NCI-H2196 treated with DMSO at 0.1 percent for 48 hours (cell line): ENCODE results near the gene NFX1.
"Not testable (repeated sequence)": the region's sequence is repeated elsewhere in the genome, so short reads cannot be mapped to it uniquely, and the experiment has no call there.

Experiments
- DNase-seq: peaks from one replicate; lab custom pipeline; 2025; ENCODE audit not compliant: unreplicated experiment; lab: John Stamatoyannopoulos, UW

The NFX1 gene

DNA sequence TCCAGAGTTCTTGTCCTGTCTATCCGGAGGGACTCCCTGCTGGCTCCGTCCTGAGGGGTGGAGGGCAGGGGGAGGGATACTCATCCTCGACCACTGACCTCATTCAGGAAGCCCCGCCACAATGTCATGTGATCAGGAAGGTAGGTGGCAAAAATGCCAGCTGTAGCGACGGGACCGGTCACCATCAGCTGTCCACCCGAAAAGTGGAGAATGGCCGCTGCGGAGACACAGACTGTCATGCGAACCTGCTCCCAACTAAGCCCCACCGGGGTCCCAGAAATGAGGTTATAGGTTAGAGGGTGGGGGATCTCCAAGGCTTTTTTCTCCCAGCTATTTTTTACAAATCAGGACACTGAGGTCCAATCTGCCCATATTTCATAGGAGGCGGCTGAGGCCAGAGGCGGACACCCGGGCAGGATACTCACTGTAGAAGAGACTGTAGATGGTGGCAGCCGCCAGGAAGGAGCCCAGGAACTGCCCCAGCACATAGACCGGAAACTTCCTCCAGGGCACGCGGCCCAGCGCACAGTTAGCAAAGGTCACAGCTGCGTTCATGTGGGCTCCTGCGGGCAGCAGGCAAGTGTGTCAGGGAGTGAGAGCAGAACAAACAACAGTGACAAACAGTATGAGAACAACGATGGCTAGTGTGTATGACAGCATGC lies 95.8 kb downstream of the NFX1 start:
- DNase-seq: not testable (repeated sequence)

DNA sequence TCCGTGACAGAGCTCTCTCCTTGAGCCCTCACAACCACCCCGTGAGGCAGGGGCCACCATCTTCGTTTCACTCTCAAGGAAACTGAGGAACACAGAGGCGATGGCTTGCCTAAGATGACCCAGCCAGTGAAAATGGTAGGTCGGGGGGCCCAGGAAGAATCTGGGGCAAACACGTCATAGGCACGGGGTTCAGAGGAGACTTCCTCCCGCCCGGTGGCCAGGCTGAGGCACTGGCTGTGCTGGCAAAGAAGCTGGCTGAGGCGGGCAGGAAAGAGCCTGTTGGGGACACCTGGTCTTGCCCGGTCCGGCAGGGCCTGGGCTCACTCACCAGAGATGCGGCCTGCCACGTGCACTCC lies 96.3 kb downstream of the NFX1 start:
- DNase-seq: not testable (repeated sequence)

DNA sequence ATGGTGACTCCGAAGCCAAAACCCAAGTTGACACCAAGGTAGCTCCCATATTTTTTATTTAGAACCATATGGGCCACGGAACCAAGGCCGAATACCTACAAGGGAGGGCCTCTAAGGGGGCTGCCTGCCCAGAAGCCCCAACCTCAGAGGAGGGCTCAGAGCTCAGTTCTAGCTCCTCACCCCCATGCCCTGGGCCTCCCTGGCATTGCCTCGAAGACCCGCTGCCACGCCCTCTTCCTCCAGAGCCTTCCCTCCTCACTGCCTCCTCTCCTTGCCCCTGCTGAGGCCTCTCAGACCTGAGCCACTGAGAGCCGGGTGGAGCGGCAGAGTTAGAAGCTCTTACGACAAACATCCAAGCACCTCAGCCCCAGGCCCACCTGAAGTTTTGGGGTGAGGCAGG lies 96.7 kb downstream of the NFX1 start:
- not testable (repeated sequence) for DNase-seq

DNA sequence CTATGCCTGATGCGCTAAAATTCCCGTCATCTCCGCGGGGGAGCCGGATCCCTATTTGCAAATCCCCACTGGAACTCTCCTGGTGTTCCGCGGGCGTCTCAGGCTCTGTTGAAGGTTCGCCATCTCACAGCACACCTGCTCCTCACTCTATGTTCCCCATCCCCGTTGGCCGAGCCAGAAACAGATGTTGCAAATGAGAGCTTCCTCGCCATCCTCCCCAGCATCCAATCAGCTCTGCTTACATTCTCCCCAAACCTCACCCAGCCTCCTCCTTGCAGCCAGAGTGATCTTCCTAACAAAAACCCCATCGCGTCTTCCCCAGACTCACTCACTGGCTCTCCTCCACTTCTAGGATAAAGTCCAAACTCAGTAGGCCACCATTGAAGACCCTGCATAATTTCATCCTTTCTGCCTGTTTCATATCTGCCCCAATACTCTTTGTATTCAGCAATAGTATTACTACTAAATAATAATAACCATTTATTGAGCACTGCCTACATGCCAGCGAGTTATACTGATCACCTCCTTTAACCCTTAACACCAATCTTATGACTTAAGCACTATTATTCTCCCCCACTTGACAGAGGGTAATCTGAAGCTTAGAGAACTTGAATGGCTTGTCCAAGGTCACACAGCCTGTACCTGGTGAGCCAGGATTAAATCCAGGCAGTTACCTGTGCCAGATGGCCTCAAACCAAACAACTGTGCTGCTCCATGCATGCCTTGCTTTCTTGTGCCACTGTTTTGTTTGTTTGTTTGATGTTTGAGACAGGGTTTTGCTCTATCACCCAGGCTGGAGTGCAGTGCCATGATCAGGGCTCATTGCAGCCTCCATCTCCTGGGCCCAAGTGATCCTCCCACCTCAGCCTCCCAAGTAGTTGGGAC lies 98.0 kb downstream of the NFX1 start:
- no peak for DNase-seq

DNA sequence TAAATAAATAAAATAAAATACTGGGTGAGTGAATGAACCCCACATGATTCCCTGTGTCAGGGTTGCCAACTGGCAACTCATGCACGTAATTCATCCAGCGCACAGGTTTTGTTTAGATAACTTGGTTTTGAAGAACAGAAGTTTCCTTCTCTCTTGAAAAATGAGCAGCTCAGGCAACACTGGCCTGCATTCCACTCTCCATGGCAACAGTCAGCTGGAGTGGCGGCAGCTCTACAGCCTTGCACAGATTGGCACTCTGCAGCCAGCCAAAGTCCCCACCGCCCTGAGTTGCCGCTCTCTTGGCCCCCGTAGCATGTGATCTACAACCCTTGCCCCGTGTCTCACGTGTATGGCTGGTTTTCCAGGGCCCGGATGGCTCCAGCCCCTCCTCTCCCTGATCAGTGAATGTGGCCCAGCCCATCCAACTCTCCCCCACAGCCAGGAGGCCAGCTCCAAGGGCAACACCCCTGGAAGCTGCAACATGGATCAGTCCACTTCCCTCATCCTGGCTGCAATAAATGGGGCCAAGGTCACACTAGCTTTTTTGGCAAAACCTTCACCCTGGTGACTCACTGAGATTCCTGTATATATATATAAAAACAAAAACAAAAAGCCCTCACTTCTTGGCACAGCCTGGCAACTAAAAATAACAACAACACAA lies 100.9 kb downstream of the NFX1 start:
- peak; percentile 56 for DNase-seq

DNA sequence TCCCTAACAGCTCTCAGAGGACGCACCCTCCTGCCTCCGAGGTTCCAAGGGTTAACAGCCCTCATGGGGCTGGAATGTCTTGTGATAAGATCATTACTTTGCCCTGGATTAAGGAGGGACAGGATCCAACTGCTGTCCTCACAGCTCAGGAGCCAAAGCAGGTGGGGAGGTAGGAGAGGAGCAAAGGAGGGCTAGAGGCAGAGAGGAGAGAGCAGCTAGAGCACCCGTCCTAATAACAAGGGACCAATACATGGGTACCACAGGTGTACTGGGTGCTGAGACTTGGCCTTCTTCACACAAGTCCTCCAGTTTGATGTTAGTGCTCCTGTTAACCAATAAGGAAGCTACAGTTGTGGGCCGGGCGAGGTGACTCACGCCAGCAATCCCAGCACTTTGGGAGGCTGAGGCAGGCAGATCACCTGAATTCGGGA lies 102.3 kb downstream of the NFX1 start:
- not testable (repeated sequence) for DNase-seq

DNA sequence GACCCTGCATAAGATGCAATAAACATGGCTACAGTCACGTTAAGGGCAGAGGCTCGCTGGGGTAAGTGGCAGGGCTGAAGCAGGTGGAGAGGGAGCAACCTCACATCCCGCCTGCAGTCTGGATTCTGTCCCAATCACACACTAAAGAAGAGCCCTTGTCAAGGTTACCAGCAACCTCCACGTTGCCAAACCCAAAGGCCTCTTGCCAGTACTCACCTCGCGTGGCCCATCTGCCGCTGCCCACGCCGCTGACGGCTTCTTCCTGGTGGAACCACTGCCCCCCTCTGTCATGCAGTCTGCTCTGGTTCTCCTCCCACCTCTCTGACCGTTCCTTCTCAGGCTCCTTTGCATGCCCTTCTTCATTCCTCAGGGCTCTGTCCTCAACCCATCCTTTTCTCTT lies 103.3 kb downstream of the NFX1 start:
- DNase-seq: no peak

DNA sequence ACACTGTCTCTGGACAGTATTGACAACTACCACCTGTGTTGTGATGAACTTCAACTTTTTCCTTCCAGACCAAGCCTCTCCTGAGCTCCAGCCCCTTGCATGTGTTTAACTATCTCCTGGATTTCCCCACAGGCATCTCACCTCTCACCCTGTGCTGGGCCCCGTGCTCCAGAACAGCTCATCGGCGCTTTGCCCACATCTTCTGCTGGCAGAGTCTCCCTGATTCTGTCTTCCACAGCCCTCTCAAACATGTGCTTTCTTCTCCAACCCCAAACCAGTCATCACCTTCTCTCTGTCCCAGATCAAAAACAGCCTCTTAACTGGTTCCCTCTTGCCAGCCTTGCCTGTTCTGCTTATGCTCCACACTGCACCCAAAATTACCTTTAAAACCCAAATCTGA lies 103.7 kb downstream of the NFX1 start:
- not testable (repeated sequence) for DNase-seq

DNA sequence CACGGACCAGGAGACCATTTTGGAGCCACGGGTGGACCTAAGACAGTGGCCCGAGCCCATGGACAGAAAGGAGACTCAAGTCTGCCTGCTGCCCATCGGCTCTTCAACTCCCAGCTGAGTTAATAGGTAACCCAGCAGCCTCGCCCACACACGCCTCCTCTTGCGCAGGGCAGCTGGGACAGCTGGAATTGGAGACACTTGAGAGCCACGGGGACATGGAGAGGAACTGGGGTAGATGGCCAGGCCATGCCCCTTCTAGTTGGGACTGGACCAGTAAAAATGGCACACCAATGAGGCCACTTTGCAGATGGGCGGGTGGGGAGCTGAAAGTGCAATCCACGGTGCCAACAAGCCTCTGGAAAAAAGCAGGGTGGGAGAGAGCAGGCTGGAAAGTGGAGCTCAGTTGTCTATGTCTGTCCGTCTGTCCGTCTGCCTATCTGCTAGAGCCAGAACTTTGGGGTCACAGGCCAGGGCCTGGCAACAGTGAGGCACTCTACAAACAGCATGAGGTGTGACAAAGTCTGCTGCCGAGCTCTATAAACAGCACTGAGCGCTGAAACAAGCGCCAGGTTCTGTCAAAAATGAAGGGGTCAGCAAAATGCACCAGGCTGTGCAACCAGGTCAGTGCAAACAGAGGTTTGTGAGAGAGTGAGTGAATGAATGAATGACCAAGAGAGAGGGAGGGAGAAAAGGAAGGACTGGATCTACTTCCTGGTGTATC lies 105.0 kb downstream of the NFX1 start:
- DNase-seq: not testable (repeated sequence)

DNA sequence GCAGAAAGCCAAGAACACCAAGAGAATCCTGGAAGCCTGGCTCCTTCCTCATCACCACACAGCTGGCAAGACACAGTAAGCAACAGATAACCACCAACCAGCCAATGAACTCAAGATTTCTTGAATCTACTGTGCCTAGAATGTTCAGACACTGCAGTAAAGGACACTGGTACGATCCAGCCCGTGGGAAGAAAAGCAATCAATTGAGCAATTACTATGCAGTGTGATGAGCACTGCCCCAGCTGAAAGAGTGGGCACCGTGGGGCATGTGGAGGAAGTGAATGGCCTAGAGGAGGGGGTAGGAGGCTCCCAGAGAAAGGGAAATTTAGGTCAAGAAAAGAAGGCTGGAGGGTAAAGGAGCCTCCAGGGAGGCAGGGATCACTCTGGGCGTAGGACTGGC lies 107.5 kb downstream of the NFX1 start:
- not testable (repeated sequence) for DNase-seq

DNA sequence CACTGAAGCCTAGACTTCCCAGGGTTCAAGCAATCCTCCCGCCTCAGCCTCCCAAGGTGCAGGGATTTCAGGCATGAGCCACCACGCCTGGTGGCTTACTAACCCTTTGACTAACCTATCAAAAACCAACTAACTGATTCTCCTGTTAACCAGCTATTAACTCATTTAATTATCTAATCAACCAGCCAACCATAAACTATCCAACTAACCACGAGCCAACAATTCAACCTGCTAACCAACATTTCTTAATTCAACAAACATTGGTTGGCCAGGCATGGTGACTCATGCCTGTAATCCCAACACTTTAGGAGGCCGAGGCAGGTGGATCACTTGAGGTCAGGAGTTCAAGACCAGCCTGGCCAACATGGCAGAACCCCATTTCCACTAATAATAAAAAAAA lies 108.7 kb downstream of the NFX1 start:
- not testable (repeated sequence) for DNase-seq

DNA sequence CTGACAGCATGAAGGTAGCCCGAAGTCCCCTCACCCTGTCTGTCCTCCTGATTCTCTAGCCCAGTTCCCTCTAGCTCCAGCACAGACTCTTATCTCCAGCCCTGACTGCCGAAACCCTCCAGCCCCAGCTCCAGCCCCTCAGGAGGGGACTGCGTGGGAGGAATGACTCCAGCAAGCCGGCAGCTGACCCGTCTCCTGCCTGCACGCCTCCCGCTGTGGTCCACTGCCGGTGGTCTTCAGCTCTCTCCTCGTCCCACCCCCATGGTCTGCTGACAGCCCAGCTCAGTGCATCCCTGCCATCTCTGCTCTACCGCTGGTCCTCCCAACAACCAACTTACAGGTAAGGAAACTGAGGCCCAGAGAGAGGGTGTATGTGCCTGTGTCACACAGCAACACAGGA lies 111.5 kb downstream of the NFX1 start:
- DNase-seq: not testable (repeated sequence)

DNA sequence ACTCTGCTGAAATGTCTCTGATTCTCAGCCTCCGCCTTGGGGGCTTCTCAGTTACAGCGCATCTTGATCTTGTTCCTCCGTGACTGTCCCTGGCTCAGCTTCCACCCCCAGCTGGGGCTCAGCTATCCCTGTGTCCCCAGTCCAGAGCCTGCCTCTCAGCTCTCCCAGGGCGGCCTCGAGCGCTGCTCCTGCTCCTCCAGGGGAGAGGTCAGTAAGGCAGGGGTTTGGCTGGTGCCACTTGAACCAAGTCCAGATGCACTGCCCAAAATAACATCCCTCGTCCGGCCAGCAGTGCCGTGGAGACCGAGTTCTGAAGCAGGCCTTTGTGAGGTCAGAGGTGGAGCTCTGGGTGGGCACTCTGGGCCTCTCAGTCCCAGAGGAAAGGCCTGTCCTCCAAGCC lies 112.1 kb downstream of the NFX1 start, which contains the start of gene AQP7:
Gene AQP7 (minus strand): TSS at position 198 of the 400 bp plus-strand sequence. CDS start 1,306 bp downstream, outside the sequence.
- not testable (repeated sequence) for DNase-seq

DNA sequence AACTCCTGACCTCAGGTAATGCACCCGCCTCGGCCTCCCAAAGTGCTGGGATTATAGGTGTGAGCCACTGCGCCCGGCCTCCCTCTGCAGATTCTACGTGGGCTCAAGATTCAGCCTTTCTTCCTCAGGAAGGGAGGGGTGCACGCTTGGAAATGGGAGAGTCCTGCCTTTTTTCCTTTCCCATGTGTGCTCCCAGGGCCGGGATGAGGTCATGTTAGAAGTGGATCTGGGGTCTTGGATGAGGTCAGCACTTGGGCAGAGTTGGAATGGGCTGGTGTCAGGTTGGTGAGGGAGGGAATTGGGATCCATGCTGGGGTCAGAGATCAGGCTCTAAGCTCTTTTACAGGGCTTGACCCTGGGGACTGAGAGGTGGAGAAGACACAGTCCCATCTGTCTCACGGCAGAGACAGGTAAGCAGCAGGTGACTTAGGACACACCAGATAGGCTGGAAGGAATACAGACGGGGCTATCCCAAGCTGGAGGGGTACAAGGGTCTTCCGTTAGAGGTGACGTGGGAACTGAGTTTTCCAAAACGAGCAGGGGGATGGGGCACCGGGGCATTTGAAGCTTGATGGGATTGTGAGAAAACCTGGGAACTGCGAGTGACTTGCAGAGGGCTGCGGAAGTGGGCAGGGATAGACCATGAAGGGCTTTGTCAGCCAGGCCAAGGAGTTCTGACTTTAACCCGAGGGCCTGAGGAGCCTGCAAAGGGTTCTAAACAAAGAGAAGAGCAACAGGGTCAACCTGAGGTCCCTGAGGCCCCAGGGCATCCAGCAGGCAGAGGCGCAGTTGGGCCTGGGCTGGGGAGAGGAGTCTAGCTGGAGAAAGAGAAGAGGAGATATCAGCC lies 113.8 kb downstream of the NFX1 start:
- no peak for DNase-seq

DNA sequence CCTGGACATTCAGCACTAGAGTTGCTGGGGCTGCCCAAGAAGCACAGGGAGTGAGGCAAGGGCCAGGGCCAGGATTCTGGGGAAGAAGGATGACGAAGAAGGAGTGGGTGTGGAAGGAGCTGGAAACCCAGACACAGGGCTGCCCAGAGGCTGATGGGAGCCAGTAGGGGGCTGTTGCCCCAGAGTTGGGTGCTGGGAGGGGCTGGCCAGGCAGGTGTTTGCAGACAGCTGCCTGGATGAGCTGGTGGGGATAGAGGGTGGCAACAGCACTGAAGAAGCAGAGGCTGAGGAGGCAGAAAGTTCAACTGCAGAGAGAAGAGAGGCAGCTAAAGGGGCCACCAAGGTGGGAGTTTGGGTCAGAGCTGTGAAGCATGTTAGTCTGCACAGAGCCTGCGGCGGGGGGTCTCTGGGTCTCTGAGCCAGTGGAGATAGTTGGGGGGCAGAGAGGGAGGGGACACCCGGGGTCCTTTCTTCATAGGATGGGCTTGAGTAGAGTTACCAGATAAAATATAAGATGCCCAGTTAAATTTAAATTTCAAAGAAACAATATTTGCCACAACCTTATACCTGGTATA lies 114.6 kb downstream of the NFX1 start:
- no peak for DNase-seq

DNA sequence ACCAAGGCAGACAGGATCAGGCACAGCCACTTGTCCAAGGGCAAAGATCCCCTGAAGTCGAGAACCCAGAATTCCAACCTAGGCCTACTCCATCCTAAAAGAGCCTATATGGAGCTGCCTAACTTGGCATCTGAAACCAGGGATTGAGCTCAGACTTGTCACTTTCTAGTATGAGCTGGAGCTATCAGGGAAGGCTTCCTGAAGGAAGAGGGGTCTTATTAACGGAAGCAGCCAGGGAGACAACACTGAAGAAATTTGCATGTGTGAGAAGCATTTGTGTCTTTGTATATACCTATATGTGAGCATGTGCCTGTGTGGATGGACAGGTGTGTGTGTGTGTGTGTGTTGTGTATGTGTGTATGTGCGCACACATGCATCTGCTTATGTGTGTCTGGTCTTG lies 116.7 kb downstream of the NFX1 start:
- DNase-seq: no peak

DNA sequence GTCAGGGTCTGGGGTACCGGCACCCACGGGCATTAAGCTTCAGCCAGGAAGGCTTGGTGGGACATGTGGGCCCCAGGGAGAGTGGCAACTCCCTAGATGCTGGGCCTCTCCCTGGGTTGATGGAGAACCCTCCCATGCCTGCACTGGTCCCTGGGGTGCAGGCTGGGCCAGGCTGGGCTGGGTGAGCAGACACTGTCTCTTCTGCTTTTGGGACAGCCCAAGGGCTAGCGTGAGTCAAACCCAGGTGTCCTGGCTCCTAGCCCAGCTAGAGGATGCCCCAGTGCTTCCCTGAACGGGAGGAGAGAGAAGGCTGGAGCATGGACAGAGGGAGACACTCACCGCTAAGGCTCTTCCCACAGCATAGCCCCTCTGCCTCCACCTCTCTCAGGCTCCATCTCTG lies 117.8 kb downstream of the NFX1 start:
- no peak for DNase-seq

DNA sequence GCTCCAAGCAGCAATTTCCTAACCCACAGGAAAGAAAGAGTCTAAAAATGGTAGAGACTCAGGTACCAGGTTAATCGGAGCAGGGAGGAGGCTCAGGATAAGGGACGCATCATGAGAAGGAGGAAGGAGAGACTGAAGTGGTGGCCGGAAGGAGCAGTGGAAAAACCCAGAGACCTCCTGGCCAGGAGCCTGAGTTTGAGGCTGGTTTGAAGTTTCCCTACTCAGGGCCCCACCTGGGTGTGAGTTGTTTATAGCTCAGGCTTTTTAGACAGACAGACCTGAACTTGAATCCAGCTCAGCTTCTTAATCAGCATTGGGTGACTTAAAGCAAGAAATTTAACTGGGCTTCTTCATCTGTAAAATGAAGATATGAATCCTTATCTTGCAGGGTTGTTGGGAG lies 124.0 kb downstream of the NFX1 start:
- no peak for DNase-seq

DNA sequence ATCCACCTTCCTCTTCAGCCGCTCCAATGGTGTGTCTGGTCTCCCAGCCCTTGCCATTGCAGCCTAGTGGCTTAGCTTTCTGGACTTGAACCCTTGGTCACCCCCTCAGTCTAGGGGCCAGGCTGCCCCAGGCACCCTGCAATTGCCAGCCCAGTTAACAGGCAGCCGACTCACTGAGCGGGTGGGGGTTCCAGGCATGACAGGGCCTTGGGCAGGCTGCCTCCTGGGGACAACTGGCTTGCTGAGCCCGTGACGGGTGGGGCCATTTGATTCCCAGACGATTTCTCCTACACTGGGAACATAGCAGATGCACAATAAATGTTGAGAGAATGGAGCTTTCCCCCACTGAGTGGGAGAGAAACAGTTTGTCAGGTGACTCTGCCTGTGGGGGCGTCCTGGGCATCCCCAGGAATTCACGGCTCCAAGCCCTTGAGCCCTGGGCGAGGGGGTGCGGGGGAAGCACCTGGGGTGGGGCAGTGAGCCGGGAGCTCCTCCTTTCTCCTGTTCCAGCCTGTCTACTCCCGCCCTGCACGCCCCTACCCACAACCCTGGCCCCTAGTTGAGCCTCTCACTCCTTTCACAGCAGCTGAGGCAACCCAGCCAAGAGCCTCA lies 124.7 kb downstream of the NFX1 start:
- DNase-seq: no peak
